ENCODE data around the gene RGL1. TPM values are rescaled to one million over a fixed set of nuclear protein-coding genes. Genes with fewer than 3 reads are reported as not detected.

The RGL1 gene
- total and polyA plus RNA-seq, 9 of the 15 experiments (the other 6 are each of a cell fraction or from before 2014, with no cell fraction given): under 0.01 to 0.07 (median 0.04) TPM

- DNase-seq (ENCODE audit: extremely low read depth in 1 of 4, low spot score in 3 of 4) (no peak), FAIRE-seq (no peak), ATAC-seq (no peak)
- ChIA-PET POLR2A (no interaction called here), CTCF (ENCODE audit: low intra/inter-chr PET ratio) (no interaction called here)
- no peaks in the 10 kb centered on the region for H3K9me1 ChIP-seq (ENCODE audit: control insufficient read depth, insufficient read depth, low read length)
- no peak overlapping the region for H3K4me3 ChIP-seq
- H3K4me1 ChIP-seq (replicated peaks in 1 of 2; ENCODE audit: control insufficient read depth in 2 of 2, insufficient read depth in 2 of 2, low read length in 2 of 2): no peaks in the 10 kb centered on the region
- intact Hi-C loops (cut with micrococcal nuclease) (no loop called here), in situ Hi-C loops (cut with MboI) (no loop called here)
- 0% methylated on average over 1 of the region's 1 CpG for WGBS (ENCODE audit: insufficient coverage, low coverage, missing lambda C conversion rate)
- H3K9ac ChIP-seq (ENCODE audit: insufficient read depth in 1 of 2, low read depth in 2 of 2, low read length in 2 of 2): no peak overlapping the region
- H4K20me1 ChIP-seq (replicated peaks; ENCODE audit: control insufficient read depth, insufficient read depth, low read length): no peaks in the 10 kb centered on the region
- H2AFZ ChIP-seq (ENCODE audit: low read depth, low read length): no peak overlapping the region
- no peaks in the 10 kb centered on the region for H3K79me2 ChIP-seq (ENCODE audit: control insufficient read depth, insufficient read depth, low read length)
- no peak overlapping the region for H3K4me2 ChIP-seq (ENCODE audit: insufficient read depth, low read length)
- H3K27me3 ChIP-seq (ENCODE audit: control insufficient read depth in 2 of 2, insufficient read depth in 2 of 2, low read length in 2 of 2): peaks cover 12 to 20% of the 10 kb centered on the region in 2 experiments; a peak in 4 of 5 replicates
- no peaks in the 10 kb centered on the region for H3K36me3 ChIP-seq (ENCODE audit: control insufficient read depth, insufficient read depth, low read length)
- BruUV-seq (replicated peaks): no TSS peak
- no peak overlapping the region for H3K27ac ChIP-seq (ENCODE audit: extremely low read depth, low read depth, low read length)
- no peaks in the 10 kb centered on the region for H3K9me3 ChIP-seq (replicated peaks; ENCODE audit: control insufficient read depth, insufficient read depth, low read depth, low read length)
- TF ChIP-seq, protein P1, sequence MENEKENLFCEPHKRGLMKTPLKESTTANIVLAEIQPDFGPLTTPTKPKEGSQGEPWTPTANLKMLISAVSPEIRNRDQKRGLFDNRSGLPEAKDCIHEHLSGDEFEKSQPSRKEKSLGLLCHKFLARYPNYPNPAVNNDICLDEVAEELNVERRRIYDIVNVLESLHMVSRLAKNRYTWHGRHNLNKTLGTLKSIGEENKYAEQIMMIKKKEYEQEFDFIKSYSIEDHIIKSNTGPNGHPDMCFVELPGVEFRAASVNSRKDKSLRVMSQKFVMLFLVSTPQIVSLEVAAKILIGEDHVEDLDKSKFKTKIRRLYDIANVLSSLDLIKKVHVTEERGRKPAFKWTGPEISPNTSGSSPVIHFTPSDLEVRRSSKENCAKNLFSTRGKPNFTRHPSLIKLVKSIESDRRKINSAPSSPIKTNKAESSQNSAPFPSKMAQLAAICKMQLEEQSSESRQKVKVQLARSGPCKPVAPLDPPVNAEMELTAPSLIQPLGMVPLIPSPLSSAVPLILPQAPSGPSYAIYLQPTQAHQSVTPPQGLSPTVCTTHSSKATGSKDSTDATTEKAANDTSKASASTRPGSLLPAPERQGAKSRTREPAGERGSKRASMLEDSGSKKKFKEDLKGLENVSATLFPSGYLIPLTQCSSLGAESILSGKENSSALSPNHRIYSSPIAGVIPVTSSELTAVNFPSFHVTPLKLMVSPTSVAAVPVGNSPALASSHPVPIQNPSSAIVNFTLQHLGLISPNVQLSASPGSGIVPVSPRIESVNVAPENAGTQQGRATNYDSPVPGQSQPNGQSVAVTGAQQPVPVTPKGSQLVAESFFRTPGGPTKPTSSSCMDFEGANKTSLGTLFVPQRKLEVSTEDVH (IDR thresholded peaks at IDR 0.05; ENCODE audit: low read depth, partially characterized antibody): no peak
- TF ChIP-seq, protein P2, sequence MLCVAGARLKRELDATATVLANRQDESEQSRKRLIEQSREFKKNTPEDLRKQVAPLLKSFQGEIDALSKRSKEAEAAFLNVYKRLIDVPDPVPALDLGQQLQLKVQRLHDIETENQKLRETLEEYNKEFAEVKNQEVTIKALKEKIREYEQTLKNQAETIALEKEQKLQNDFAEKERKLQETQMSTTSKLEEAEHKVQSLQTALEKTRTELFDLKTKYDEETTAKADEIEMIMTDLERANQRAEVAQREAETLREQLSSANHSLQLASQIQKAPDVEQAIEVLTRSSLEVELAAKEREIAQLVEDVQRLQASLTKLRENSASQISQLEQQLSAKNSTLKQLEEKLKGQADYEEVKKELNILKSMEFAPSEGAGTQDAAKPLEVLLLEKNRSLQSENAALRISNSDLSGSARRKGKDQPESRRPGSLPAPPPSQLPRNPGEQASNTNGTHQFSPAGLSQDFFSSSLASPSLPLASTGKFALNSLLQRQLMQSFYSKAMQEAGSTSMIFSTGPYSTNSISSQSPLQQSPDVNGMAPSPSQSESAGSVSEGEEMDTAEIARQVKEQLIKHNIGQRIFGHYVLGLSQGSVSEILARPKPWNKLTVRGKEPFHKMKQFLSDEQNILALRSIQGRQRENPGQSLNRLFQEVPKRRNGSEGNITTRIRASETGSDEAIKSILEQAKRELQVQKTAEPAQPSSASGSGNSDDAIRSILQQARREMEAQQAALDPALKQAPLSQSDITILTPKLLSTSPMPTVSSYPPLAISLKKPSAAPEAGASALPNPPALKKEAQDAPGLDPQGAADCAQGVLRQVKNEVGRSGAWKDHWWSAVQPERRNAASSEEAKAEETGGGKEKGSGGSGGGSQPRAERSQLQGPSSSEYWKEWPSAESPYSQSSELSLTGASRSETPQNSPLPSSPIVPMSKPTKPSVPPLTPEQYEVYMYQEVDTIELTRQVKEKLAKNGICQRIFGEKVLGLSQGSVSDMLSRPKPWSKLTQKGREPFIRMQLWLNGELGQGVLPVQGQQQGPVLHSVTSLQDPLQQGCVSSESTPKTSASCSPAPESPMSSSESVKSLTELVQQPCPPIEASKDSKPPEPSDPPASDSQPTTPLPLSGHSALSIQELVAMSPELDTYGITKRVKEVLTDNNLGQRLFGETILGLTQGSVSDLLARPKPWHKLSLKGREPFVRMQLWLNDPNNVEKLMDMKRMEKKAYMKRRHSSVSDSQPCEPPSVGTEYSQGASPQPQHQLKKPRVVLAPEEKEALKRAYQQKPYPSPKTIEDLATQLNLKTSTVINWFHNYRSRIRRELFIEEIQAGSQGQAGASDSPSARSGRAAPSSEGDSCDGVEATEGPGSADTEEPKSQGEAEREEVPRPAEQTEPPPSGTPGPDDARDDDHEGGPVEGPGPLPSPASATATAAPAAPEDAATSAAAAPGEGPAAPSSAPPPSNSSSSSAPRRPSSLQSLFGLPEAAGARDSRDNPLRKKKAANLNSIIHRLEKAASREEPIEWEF (CRISPR knock-in tag; IDR thresholded peaks at IDR 0.05): no peak
- TF ChIP-seq CHAMP1 (IDR thresholded peaks at IDR 0.05) (no peak), RBFOX2 (IDR thresholded peaks at IDR 0.05; ENCODE audit: low read depth, low read length) (no peak)
These were observed 75.0 kb downstream of the RGL1 start for GRCh38 chr1:183879966-183880365.

Data from K562 (cell line).